Lung (tissue), 12 donors: ENCODE measurements around the gene ERFL. TPM values are rescaled to one million over a fixed set of nuclear protein-coding genes. Genes with fewer than 3 reads are reported as not detected.

Experiments used
- ATAC-seq: fragments of 200-7000 bp; cut with Tn5 transposase; one replicate; pipeline ENCODE4 v1.9.1; 2020; ENCODE audit warnings: moderate number of reproducible peaks; ENCODE audit not compliant: insufficient read depth, low FRiP score
- DNase-seq, 3 donors: peaks; one replicate each; pipeline ENCODE4 v3.0.0-alpha.2; 2013 to 2017
- H3K27ac ChIP-seq, 2 donors: one replicate each; pipeline ENCODE4 v1.5.1; 2013; ENCODE audit warnings: mild to moderate bottlenecking in 2 of 2, moderate library complexity in 2 of 2, control low read depth in 1 of 2, inconsistent platforms in 1 of 2, low read depth in 1 of 2, low read length in 1 of 2
- H3K27me3 ChIP-seq, 3 donors: one replicate each; pipeline ENCODE4 v1.5.1; 2013; ENCODE audit warnings: low read length in 2 of 3; ENCODE audit not compliant: control insufficient read depth in 3 of 3, insufficient read depth in 3 of 3
- H3K36me3 ChIP-seq, 4 donors: one replicate each; pipeline ENCODE4 v1.5.1; 2013; ENCODE audit warnings: low read length in 4 of 4, mild to moderate bottlenecking in 1 of 4, moderate library complexity in 1 of 4; ENCODE audit not compliant: control insufficient read depth in 4 of 4, insufficient read depth in 4 of 4
- H3K4me1 ChIP-seq, 5 donors: one replicate each; pipeline ENCODE4 v1.5.1; 2013; ENCODE audit warnings: low read length in 5 of 5, mild to moderate bottlenecking in 2 of 5, moderate library complexity in 1 of 5; ENCODE audit not compliant: control insufficient read depth in 5 of 5, insufficient read depth in 5 of 5
- H3K4me3 ChIP-seq: one replicate; pipeline ENCODE4 v1.5.1; 2013; ENCODE audit warnings: mild to moderate bottlenecking, control low read depth, moderate library complexity
- H3K9ac ChIP-seq, 2 donors: one replicate each; pipeline ENCODE4 v1.5.1; 2013; ENCODE audit warnings: low read length in 2 of 2, control low read depth in 1 of 2; ENCODE audit not compliant: insufficient read depth in 1 of 2
- H3K9me3 ChIP-seq, 4 donors: one replicate each; pipeline ENCODE4 v1.5.1; 2013; ENCODE audit warnings: low read length in 3 of 4, mild to moderate bottlenecking in 1 of 4, moderate library complexity in 1 of 4; ENCODE audit not compliant: control insufficient read depth in 4 of 4, insufficient read depth in 3 of 4
- WGBS, 2 donors: extraction: QIAGEN DNeasy Blood & Tissue Kit; methylation state at CpG; one replicate each; pipeline ENCODE4 v1.1.7; 2013; 5-methylcytosine and 5-hydroxymethylcytosine counted together
- polyA plus RNA-seq, 2 donors: library from polyadenylated mRNA; stranded (reverse); fragments of 200-250 nt; gene quantifications; one replicate each; pipeline ENCODE4 v1.2.1, GENCODE V29; 2013
- total RNA-seq, 2 donors: library from RNA; depleted of rRNA in 1 of 2; stranded (reverse); fragments of >200 nt in 1 of 2; gene quantifications; one replicate each; pipeline ENCODE4 v1.2.1, GENCODE V29; 2014 to 2021
- TF ChIP-seq, protein P1 (sequence below): IDR thresholded peaks from 2 replicates; pipeline ENCODE4 v1.5.1; 2012; ENCODE audit warnings: mild to moderate bottlenecking; ENCODE audit errors: control extremely low read depth, extremely low read depth
- donor health status: control.
- donor health status: control.
- donor health status: Bipolar disorder and iron deficiency.
- donor health status: healthy.
- donor health status: DM: yes; HTN: yes; CAD: no.

Gene ERFL
- total and polyA plus RNA-seq, 4 donors, result 0.16 to 0.67 (median 0.37) TPM; not detected in 1

DNA sequence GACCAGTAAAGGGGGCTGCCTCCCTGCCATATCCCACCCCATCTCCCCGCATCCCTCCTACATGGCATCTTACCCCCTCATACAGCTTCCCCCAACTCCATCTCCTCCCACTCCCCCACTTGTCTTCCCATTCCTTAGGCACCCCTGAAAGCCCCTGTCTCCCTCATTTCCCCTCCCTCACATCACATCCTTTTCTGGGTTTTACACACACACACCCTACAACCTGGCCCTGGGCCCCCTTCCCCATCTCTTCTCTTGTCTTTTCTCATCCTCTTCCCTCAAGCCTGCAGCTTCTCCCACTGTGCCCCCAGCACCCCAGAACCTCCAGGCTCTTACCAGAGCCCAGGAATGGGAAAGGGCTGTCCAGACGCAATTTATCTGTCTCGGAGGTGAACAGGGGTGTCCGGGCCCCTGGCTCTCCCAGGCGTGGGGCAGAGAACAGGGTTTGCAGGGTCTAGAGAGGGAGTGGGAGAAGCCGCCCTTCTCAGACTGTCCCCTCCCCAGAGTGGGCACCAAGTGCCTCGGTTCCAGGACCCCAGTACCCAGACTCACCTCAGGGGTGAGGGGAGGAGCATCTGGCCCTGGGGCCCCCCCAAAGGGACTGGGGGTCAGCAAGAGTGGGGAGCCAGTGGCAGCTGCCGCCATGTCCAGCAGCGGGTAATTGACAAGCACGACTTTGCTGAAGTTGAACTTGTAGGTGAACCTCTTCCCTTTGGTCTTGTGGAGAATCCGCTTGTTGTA is 19.4 kb downstream of the ERFL start:
- Histone ChIP-seq H3K27ac (no peak overlapping the region), H3K9ac (no peak overlapping the region), H3K4me3 (no peak overlapping the region), H3K36me3 (peaks cover 5 to 37% (median 14%) of the 10 kb centered on the region in 4 donors), H3K4me1 (peaks cover 0 to 4% (median 0%) of the 10 kb centered on the region in 5 donors), H3K27me3 (peaks cover 0 to 32% (median 23%) of the 10 kb centered on the region in 3 donors), H3K9me3 (peaks cover 0 to 2% (median 0%) of the 10 kb centered on the region in 4 donors)
- DNase-seq (no peak), ATAC-seq (no peak)
- 84 to 85% methylated on average over 11 of the region's 11 CpGs for WGBS, 2 donors
- TF ChIP-seq, protein P1, sequence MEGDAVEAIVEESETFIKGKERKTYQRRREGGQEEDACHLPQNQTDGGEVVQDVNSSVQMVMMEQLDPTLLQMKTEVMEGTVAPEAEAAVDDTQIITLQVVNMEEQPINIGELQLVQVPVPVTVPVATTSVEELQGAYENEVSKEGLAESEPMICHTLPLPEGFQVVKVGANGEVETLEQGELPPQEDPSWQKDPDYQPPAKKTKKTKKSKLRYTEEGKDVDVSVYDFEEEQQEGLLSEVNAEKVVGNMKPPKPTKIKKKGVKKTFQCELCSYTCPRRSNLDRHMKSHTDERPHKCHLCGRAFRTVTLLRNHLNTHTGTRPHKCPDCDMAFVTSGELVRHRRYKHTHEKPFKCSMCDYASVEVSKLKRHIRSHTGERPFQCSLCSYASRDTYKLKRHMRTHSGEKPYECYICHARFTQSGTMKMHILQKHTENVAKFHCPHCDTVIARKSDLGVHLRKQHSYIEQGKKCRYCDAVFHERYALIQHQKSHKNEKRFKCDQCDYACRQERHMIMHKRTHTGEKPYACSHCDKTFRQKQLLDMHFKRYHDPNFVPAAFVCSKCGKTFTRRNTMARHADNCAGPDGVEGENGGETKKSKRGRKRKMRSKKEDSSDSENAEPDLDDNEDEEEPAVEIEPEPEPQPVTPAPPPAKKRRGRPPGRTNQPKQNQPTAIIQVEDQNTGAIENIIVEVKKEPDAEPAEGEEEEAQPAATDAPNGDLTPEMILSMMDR, result no peak

- no peak overlapping the region for H3K9ac ChIP-seq
- no peak for DNase-seq
- H3K4me3 ChIP-seq, result no peak overlapping the region
- TF ChIP-seq, protein P1, result no peak
- peaks cover 0 to 25% (median 20%) of the 10 kb centered on the region in 3 donors for H3K27me3 ChIP-seq
- peaks cover 0 to 4% (median 0%) of the 10 kb centered on the region in 5 donors for H3K4me1 ChIP-seq
- peaks cover 5 to 45% (median 18%) of the 10 kb centered on the region in 4 donors for H3K36me3 ChIP-seq
- H3K27ac ChIP-seq, result no peak overlapping the region
- H3K9me3 ChIP-seq, result peaks cover 0 to 2% (median 0%) of the 10 kb centered on the region in 4 donors
- ATAC-seq, result no peak
- WGBS, 2 donors, result 84 to 86% methylated on average over 25 of the region's 25 CpGs
These were observed 20.1 kb downstream of the ERFL start for GRCh38 chr19:41907994-41908615.

GRCh38 chr19:41906916-41907680 is 21.2 kb downstream of the ERFL start:
- Histone ChIP-seq H3K27me3 (peaks cover 0 to 16% (median 15%) of the 10 kb centered on the region in 3 donors), H3K9ac (no peak overlapping the region), H3K36me3 (peaks cover 5 to 55% (median 22%) of the 10 kb centered on the region in 4 donors), H3K4me3 (no peak overlapping the region), H3K9me3 (peaks cover 0 to 2% (median 0%) of the 10 kb centered on the region in 4 donors), H3K4me1 (peaks cover 0 to 5% (median 0%) of the 10 kb centered on the region in 5 donors), H3K27ac (no peak overlapping the region)
- DNase-seq (no peak), ATAC-seq (no peak)
- TF ChIP-seq, protein P1, result no peak
- WGBS, 2 donors, result 85 to 92% methylated on average over 21 of the region's 21 CpGs
